C4-2B (cell line): ENCODE data around the gene SETD6.

ENCODE experiments used
- ZFX ChIP-seq: fragments of 450-650 bp; IDR thresholded peaks from 2 replicates; pipeline ENCODE4 v1.6.1; 2017
- TF ChIP-seq, protein P1 (sequence below): fragments of 450-650 bp; conservative IDR thresholded peaks from 2 replicates; pipeline ENCODE4 v1.5.1; 2017; ENCODE audit warnings: mild to moderate bottlenecking

DNA sequence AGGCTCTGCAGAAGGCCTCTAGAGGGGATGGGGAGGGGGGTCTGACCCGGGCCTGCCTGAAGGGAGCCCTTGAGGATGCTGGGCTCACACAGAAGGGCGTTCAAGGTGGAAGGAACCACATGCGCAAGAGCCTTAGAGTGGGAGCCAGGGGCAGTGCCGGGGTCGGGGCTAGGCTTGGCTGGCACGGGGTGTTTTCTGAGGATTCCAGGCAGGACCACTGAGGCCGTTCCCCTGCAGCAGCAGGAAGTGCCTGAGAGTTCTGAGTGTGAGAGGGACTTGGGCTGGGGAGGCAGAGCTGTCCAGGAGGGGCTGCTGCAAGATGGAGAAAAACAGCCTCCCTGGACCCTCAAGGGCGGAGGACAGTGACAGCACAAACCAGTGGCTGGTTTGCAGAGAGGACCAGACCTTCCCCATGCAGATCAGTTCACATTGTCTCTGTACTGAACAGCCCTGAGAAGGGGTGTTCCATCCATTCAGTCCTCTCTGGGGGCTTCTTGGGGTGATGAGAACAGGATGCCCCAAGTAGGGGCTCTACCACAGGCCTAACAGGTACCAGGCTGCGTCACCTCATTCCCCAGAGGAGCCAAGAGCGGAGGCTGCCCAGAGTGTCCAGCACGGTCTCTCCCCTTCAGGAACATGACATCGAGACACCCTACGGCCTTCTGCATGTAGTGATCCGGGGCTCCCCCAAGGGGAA is 12.0 kb upstream of the SETD6 start:
- TF ChIP-seq, protein P1, sequence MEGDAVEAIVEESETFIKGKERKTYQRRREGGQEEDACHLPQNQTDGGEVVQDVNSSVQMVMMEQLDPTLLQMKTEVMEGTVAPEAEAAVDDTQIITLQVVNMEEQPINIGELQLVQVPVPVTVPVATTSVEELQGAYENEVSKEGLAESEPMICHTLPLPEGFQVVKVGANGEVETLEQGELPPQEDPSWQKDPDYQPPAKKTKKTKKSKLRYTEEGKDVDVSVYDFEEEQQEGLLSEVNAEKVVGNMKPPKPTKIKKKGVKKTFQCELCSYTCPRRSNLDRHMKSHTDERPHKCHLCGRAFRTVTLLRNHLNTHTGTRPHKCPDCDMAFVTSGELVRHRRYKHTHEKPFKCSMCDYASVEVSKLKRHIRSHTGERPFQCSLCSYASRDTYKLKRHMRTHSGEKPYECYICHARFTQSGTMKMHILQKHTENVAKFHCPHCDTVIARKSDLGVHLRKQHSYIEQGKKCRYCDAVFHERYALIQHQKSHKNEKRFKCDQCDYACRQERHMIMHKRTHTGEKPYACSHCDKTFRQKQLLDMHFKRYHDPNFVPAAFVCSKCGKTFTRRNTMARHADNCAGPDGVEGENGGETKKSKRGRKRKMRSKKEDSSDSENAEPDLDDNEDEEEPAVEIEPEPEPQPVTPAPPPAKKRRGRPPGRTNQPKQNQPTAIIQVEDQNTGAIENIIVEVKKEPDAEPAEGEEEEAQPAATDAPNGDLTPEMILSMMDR, result no peak
- TF ChIP-seq ZFX, result no peak
